GM21360 (cell line): ENCODE measurements around the gene FNDC3B.

ENCODE experiments used
- ATAC-seq: cut with Tn5 transposase; IDR thresholded peaks from one replicate; pipeline ENCODE4 v1.9.1; 2021; ENCODE audit warnings: mild to moderate bottlenecking, moderate library complexity; ENCODE audit not compliant: unreplicated experiment

FNDC3B gene

GRCh38 chr3:172376402-172376801, 337.0 kb downstream of the FNDC3B start:
- ATAC-seq: no peak

GRCh38 chr3:172376881-172377280, 337.5 kb downstream of the FNDC3B start:
- ATAC-seq: no peak

DNA sequence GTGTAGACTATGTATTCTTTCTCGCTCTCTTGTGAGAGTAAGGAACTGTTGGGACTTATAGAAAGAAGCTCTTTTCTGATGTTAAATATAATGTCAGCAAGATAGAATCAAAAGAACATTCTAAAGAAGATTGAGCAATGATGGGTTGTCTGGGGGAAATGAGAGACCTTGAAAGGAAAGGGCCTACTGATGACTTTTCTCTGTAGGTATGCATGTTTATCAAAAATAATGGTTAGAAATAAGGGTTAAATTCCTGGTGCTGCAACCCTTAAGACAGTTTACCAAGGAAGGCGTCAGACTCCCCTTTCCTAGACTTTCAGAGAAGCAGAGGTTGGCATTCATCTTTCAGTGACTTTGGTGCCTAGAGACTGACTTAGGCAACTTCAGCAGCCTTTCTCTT, 339.1 kb downstream of the FNDC3B start:
- ATAC-seq: no peak

DNA sequence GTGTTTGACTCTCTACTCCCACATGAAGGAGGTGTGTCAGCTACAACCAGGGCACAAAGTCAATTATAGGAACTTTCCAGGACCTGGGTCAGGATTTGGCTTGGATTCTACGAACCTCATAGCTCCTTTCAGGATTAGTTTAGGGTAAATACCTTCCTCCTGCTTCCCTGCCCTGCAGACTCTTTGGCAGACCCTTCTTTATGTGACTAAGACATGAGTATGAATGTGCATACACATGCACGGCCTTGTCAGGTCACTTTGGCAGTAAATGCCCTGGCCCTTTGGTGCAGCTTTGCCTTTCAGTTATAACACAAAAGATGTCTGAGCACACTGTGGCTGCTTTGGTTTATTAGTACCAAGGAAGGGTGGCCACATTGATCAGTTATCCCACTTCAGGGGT, 340.0 kb downstream of the FNDC3B start:
- no peak for ATAC-seq

GRCh38 chr3:172380632-172381031, 341.3 kb downstream of the FNDC3B start:
- ATAC-seq: no peak

GRCh38 chr3:172383306-172383796, 344.0 kb downstream of the FNDC3B start:
- ATAC-seq: no peak

- no peak for ATAC-seq
Observed at GRCh38 chr3:172384836-172385235, 345.5 kb downstream of the FNDC3B start.

DNA sequence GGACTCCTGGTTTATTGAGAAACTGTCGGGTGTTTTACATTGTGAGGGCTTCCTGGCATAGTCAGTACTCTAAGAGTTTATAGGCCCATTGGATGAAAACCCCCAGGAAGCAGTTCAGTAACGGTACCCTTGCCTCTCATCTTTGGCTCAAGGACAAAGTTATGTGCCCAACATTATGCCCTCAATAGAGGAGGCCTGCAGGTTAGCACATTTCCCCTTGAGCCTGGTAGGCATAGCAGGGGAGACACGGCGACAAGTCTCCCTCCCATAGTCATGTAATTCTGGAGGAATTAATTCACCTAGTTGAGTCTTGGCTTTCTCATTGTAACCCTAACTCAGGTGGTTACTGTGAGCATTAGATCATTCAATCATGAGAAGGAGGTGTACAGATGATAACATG, 348.4 kb downstream of the FNDC3B start:
- ATAC-seq: no peak

DNA sequence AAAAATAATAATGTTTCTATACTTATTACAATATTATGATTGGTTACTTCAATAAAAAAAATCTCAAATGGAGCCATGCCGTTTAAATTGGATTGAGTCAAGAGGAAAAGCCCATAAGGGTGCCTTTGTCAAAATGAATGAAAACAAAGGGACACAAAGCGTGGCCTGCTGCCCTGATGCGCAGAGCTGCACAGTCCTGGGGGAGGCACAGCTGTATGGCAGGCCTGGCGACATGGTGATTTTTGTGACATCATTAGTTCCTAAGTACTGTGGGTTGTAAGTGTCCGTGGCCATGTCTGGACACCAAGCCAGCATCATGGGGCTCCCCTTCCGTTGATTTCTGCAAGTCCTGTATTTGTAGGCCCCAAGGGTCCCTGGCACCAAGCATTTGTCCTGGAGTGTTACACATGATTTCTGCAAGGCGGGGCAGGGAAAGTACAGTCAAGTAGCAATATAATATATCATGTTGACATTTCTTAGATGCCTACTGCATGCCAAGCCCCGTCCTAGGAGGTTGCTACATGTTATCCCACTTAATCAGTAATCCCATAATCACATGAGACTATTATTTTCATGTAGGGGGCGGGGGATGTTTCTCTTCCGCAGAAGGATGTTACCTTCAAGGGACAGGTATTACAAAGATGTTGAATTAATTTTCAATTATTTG, 349.2 kb downstream of the FNDC3B start:
- ATAC-seq: no peak

GRCh38 chr3:172390792-172391191, 351.4 kb downstream of the FNDC3B start:
- no peak for ATAC-seq

DNA sequence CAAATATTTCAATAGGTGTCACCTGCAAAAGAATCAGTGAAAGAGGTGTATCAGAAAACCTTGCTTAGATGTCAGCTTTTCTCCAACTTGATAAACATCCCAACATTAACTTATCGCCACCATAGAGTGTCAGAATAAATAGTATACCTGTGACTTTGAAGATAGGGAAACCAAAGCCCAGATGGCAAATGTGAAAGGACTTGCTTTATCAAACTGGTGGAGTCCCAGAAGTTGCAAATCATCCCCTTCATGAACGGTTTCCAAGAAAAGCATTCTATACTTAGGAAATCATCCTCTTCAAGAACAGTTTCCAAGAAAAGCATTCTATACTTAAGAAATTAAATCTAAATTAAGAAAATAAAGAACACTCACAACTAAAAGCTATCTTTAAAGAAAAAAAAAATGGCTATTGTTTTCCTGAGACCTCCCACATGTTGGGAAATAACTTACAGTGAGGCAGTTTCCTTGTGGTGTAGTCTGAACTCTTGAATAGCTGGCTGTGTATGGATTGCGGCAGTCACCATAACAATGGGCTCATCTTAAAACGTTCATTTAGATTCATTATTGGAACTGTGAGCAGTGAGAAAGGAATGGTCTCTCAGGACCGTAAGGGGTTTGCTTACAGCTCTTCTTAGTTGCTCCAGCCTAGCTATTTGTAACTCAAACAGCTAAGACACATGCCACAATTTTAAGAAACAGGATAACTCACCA, 352.4 kb downstream of the FNDC3B start:
- no peak for ATAC-seq

- ATAC-seq: no peak
Observed at GRCh38 chr3:172394692-172395091, 355.3 kb downstream of the FNDC3B start.

DNA sequence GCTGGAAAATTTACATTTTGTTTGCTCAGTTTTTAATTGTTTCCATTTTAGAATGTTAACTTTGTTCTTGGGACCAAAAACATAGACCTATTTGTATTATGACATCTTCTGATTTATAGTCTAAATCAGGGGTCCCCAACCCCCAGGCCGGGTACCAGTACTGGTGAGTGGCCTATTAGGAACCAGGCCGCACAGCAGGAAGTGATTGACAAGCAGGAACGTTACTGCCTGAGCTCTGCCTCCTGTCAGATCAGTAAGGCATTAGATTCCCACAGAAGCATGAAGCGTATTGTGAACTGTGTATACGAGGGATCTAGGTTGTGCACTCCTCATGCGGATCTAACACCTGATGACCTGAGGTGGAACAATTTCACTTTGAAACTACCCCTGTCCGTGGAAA, 357.0 kb downstream of the FNDC3B start:
- no peak for ATAC-seq

GRCh38 chr3:172397716-172398405, 358.5 kb downstream of the FNDC3B start:
- ATAC-seq: no peak

GRCh38 chr3:172398484-172398883, 359.1 kb downstream of the FNDC3B start:
- no peak for ATAC-seq

- ATAC-seq: no peak
Observed at GRCh38 chr3:172402090-172402489, 362.7 kb downstream of the FNDC3B start.

DNA sequence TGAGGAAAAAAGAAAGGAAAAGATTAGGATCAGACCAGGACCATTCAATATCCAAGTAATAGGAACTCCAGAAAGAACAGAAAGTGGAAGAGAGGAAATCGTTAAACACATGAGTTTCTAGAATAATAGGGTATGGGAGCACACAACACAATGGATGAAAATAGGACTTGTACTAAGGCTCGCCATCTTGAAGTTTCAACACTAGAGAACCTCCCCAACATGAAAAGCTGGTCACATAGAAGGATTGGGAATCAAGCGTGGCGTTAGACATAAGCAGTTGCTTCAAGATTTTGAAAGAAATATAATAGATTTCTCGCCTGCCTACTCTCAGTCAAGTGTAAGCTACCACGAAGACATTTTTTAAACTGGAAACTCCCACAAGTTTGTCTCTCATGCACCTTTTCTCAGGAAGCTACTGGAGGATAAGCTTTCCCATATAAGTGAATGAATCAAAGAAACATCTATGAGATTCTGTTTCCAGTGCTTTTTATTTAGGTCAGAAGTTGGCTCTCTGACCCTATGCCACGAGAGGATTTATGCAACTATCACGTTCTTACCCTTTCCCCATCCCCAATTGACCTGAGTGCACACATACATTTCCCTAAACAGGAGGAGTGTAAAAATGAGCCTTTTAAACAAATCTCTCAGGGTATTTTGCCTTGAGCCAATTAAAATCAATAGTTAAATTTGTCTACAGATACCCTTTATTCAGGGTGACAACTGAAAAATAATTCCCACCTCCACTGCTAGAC, 363.7 kb downstream of the FNDC3B start:
- no peak for ATAC-seq

DNA sequence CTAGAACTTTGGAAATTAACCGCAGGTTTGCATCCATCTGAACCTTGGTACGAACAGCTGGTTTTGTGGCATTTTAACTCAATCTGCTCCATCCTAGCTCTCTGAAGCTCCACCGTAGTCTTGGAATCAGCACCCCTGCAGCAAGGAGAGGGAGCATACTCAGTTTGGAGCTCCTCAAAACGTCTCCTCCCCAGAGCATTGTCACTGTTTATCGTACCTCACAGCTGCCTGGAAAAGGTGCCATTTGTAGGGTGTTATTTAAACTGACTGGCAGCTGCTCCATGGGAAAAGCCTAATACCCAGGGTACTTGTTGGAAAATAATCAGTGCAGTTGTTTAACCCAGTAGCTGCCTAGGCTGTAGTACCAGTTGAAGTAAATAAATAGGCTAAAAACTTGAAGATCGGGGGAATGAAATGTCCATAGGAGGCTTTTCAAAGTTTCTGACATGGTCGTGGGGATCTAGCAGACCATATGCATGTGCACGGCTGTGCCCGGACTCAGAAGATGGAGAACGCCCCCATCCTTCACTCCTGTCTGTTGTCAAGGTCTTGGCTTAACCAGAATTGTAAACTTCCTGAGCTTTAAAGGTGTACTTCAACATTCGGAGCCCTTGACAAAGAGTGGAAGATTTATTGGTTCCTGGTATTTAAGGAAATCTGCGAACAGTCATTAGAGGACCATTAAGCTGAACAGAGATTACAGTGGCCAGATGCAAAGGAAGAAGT, 365.0 kb downstream of the FNDC3B start:
- ATAC-seq: no peak

GRCh38 chr3:172405914-172406313, 366.5 kb downstream of the FNDC3B start:
- ATAC-seq: no peak

DNA sequence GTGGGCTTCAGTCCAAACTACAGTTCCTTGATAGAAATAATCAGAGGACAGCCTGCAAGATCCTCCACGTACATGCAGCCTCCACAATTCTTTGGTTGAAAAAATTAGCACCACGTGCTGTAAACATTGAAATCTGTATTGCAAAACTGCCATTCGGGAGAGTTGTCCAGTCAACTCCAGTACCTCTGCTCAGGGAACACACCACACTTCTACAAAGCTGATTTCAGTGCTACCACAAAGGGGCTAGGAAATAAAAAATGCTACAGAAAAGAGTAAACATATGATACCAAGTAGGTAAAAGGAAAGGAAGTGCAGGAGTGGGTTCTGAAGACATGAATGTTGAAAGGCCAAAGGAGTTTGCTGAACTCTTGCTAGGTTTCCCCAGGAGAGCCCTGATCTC, 368.5 kb downstream of the FNDC3B start:
- ATAC-seq: no peak
